Small intestine (tissue), 7 donors: ENCODE results near the gene GGT7. TPM values are rescaled to one million over a fixed set of nuclear protein-coding genes. Genes with fewer than 3 reads are reported as not detected.

ENCODE experiments used
- DNase-seq, 2 donors: peaks; one replicate each; pipeline versions ENCODE4 v3.0.0 to v3.0.0-alpha.2; 2013
- FAIRE-seq: peaks from 2 replicates; lab custom pipeline; 2012; peaks lifted over from hg19 to GRCh38; lab: Jason Lieb, UNC
- H3K27ac ChIP-seq, 3 donors: one replicate each; pipeline ENCODE4 v1.5.1; 2013; ENCODE audit warnings: low read length in 2 of 3, mild to moderate bottlenecking in 2 of 3, control low read depth in 1 of 3, inconsistent platforms in 1 of 3, low read depth in 1 of 3, moderate library complexity in 1 of 3
- H3K27me3 ChIP-seq, 3 donors: one replicate each; pipeline ENCODE4 v1.6.1; 2013; ENCODE audit warnings: low read length in 3 of 3, inconsistent platforms in 1 of 3; ENCODE audit not compliant: control insufficient read depth in 3 of 3, insufficient read depth in 3 of 3
- H3K36me3 ChIP-seq, 3 donors: one replicate each; pipeline ENCODE4 v1.6.1; 2013; ENCODE audit warnings: low read length in 3 of 3, inconsistent platforms in 1 of 3, low read depth in 1 of 3, mild to moderate bottlenecking in 1 of 3, moderate library complexity in 1 of 3; ENCODE audit not compliant: control insufficient read depth in 3 of 3, insufficient read depth in 2 of 3
- H3K4me1 ChIP-seq, 3 donors: one replicate each; pipeline ENCODE4 v1.6.1; 2013; ENCODE audit warnings: low read length in 2 of 3, inconsistent platforms in 1 of 3, low read depth in 1 of 3, mild to moderate bottlenecking in 1 of 3, moderate library complexity in 1 of 3; ENCODE audit not compliant: control insufficient read depth in 3 of 3, insufficient read depth in 2 of 3
- H3K4me3 ChIP-seq, 3 donors: one replicate each; pipeline ENCODE4 v1.5.1; 2013; ENCODE audit warnings: low read length in 3 of 3, control low read depth in 1 of 3, inconsistent platforms in 1 of 3, low read depth in 1 of 3, mild to moderate bottlenecking in 1 of 3, moderate library complexity in 1 of 3
- H3K9me3 ChIP-seq, 2 donors: one replicate each; pipeline ENCODE4 v1.6.1; 2013; ENCODE audit warnings: low read depth in 1 of 2, low read length in 1 of 2; ENCODE audit not compliant: control insufficient read depth in 2 of 2, insufficient read depth in 1 of 2
- WGBS, 3 donors: extraction: QIAGEN DNeasy Blood & Tissue Kit; methylation state at CpG; one replicate each; pipeline ENCODE4 v1.1.7; 2013; 5-methylcytosine and 5-hydroxymethylcytosine counted together
- polyA plus RNA-seq, 4 donors: library from polyadenylated mRNA; stranded (reverse) in 3 of 4; unstranded in 1 of 4; fragments of 200-250 nt in 3 of 4; fragments of 120-200 nt in 1 of 4; gene quantifications; one replicate each; pipeline versions ENCODE4 v1.2.1 to v1.2.3, GENCODE V29; 2013
- donor health status: healthy with polysubstance abuse.
- donor health status: control.
- donor health status: control.
- donor health status: Bipolar disorder and iron deficiency.
- donor health status: healthy.

Gene GGT7
- polyA plus RNA-seq, 4 donors: 5.3 to 14.5 (median 10.9) TPM

GRCh38 chr20:34825530-34826362 lies 46.9 kb downstream of the GGT7 start, which contains the start of gene NCOA6:
NCOA6 (minus strand) TSS chr20:34825651; CDS start chr20:34782355, 43,296 bp downstream.
- FAIRE-seq: no peak
- WGBS, 3 donors: 8 to 13% (median 8%) methylated on average over 21 to 52 of the region's 52 CpGs

GRCh38 chr20:34824806-34825529 lies 47.7 kb downstream of the GGT7 start:
- 0 to 1% (median 1%) methylated on average over 30 to 68 of the region's 68 CpGs for WGBS, 3 donors
- H3K4me3 ChIP-seq: peak overlapping the region; percentile 71 to 94 (median 87)
- H3K27me3 ChIP-seq: no peaks in the 10 kb centered on the region
- H3K27ac ChIP-seq: peak overlapping the region; percentile 87 to 90 (median 88)
- peaks cover 0 to 5% (median 0%) of the 10 kb centered on the region in 3 donors for H3K36me3 ChIP-seq
- H3K4me1 ChIP-seq: peaks cover 4 to 8% (median 7%) of the 10 kb centered on the region in 3 donors
- H3K9me3 ChIP-seq: no peaks in the 10 kb centered on the region
- FAIRE-seq: no peak
- DNase-seq: peak; percentile 48 to 85

More at GRCh38 chr20:34825530-34826362, 46.9 kb downstream of the GGT7 start, which contains the start of gene NCOA6:
- Histone ChIP-seq H3K9me3 (no peaks in the 10 kb centered on the region), H3K27ac (peak within 1 kb of the TSS; percentile 87 to 90 (median 88)), H3K36me3 (no peaks in the 10 kb centered on the region), H3K4me1 (peaks cover 3 to 8% (median 7%) of the 10 kb centered on the region in 3 donors), H3K4me3 (peak within 1 kb of the TSS; percentile 71 to 94 (median 87)), H3K27me3 (no peaks in the 10 kb centered on the region)
- DNase-seq: peak; percentile 83 to 88

DNA sequence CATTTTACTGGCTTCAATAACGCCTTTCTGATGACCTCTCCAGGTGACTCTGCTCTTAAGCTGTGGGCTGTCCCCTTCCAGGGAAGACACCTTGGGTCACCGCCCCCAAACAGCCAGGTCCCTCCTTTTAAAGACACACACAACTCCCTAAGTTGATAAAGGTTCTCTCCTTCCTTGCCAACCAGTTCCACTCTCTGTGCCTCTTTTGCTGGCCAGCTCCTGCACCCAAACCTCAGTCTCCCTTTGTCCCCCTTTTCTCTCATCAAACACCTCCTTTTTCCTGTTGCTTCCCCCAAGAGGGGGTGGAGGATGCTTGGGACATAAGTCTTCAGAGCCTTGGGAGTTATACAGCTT lies 48.2 kb downstream of the GGT7 start:
- DNase-seq: peak; percentile 92 to 94
- 0 to 3% (median 2%) methylated on average over 2 of the region's 2 CpGs for WGBS, 3 donors
- peak overlapping the region; percentile 71 to 94 (median 87) for H3K4me3 ChIP-seq
- peaks cover 4 to 8% (median 7%) of the 10 kb centered on the region in 3 donors for H3K4me1 ChIP-seq
- peaks cover 0 to 5% (median 0%) of the 10 kb centered on the region in 3 donors for H3K36me3 ChIP-seq
- H3K27me3 ChIP-seq: no peaks in the 10 kb centered on the region
- peak overlapping the region; percentile 87 to 90 (median 88) for H3K27ac ChIP-seq
- FAIRE-seq: no peak
- H3K9me3 ChIP-seq: no peaks in the 10 kb centered on the region

DNA sequence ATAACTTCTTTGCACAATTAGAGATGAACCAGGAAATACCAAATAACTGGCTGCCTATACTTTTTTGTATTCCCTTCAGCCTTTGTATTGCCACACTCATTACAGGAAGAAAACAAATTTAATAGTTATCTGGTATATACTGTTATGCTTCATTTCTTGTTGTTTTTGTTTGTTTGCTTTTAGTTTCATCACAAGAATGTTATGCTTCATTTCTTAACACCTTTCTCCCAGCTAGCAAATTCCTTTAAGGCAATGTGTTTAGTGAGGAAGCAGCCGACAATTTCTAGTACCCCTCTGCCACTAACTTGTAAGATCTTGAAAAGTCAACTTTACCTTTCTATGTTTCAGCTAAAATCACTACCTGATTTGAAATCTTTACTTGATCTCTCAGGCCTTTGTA lies 48.6 kb downstream of the GGT7 start:
- FAIRE-seq (no peak), DNase-seq (no peak)
- H3K36me3 ChIP-seq: peaks cover 0 to 5% (median 0%) of the 10 kb centered on the region in 3 donors
- H3K27me3 ChIP-seq: no peaks in the 10 kb centered on the region
- WGBS, 3 donors: 0 to 15% (median 11%) methylated on average over 1 of the region's 1 CpG
- peak overlapping the region in 2 of 3 donors; percentile 71 to 94 for H3K4me3 ChIP-seq
- H3K27ac ChIP-seq: peak overlapping the region in 2 of 3 donors; percentile 87 to 88
- peaks cover 4 to 8% (median 7%) of the 10 kb centered on the region in 3 donors for H3K4me1 ChIP-seq
- H3K9me3 ChIP-seq: no peaks in the 10 kb centered on the region

GRCh38 chr20:34820805-34821578 lies 51.7 kb downstream of the GGT7 start:
- WGBS, 3 donors: 31 to 44% (median 40%) methylated on average over 8 of the region's 8 CpGs
- FAIRE-seq (no peak), DNase-seq (no peak)
- no peak overlapping the region for H3K27ac ChIP-seq
- no peaks in the 10 kb centered on the region for H3K27me3 ChIP-seq
- H3K9me3 ChIP-seq: no peaks in the 10 kb centered on the region
- H3K4me3 ChIP-seq: no peak overlapping the region
- H3K36me3 ChIP-seq: peaks cover 0 to 5% (median 0%) of the 10 kb centered on the region in 3 donors
- peaks cover 4 to 8% (median 8%) of the 10 kb centered on the region in 3 donors for H3K4me1 ChIP-seq

DNA sequence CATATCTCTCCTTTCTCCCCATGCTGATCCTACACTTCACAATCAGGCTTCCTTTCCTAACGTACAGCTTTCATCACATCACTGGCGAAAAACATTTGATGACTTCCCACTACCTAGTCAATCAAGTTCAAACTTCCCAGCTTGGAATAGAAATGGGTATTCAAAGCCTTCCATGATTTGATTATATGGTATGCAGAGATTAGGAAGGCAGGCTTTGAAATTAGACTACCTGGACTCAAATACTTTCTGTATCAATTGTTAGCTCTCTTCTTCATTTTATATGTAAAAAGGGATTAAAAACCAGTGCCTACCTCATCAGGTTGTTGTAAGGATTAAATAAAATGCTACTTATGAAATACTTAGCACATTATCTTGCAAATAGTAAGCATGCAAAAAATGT lies 54.9 kb downstream of the GGT7 start:
- FAIRE-seq (no peak), DNase-seq (no peak)
- Histone ChIP-seq H3K36me3 (peaks cover 0 to 5% (median 0%) of the 10 kb centered on the region in 3 donors), H3K27ac (no peak overlapping the region), H3K4me3 (no peak overlapping the region), H3K4me1 (peaks cover 0 to 8% (median 4%) of the 10 kb centered on the region in 3 donors), H3K27me3 (no peaks in the 10 kb centered on the region), H3K9me3 (peaks cover 0 to 3% of the 10 kb centered on the region in 2 donors)
- 39 to 47% (median 43%) methylated on average over 2 of the region's 2 CpGs for WGBS, 3 donors

- FAIRE-seq (no peak), DNase-seq (no peak)
- peaks cover 0 to 5% (median 0%) of the 10 kb centered on the region in 3 donors for H3K36me3 ChIP-seq
- 48 to 58% (median 48%) methylated on average over 1 to 2 of the region's 2 CpGs for WGBS, 3 donors
- H3K9me3 ChIP-seq: peaks cover 0 to 3% of the 10 kb centered on the region in 2 donors
- H3K27me3 ChIP-seq: no peaks in the 10 kb centered on the region
- no peak overlapping the region for H3K27ac ChIP-seq
- peaks cover 0 to 4% (median 4%) of the 10 kb centered on the region in 3 donors for H3K4me1 ChIP-seq
- no peak overlapping the region for H3K4me3 ChIP-seq
These were observed 55.6 kb downstream of the GGT7 start for GRCh38 chr20:34817072-34817471.
